Tibial nerve (tissue), 4 donors: Measurements from ENCODE around the gene CAND1. TPM values are rescaled to one million over a fixed set of nuclear protein-coding genes. Genes with fewer than 3 reads are reported as not detected.

ENCODE experiments used
- DNase-seq, 2 donors: peaks; one replicate each; pipeline ENCODE4 v3.0.0-alpha.2; 2019; ENCODE audit warnings: low spot score in 2 of 2
- H3K27ac ChIP-seq, 4 donors: fragments of 200-600 bp; sonication (generic) in 3 of 4; one replicate each; pipeline ENCODE4 v1.5.1; 2017 to 2019; ENCODE audit warnings: mild to moderate bottlenecking in 1 of 4
- H3K27me3 ChIP-seq, 2 donors: fragments of 200-600 bp; sonication (generic) in 1 of 2; one replicate each; pipeline versions ENCODE4 v1.5.1 to v1.6.0; 2017 to 2019
- H3K36me3 ChIP-seq, 3 donors: fragments of 200-600 bp; sonication (generic); one replicate each; pipeline ENCODE4 v1.5.1; 2018 to 2019
- H3K4me1 ChIP-seq, 4 donors: fragments of 200-600 bp; sonication (generic) in 3 of 4; one replicate each; pipeline ENCODE4 v1.5.1; 2017 to 2019
- H3K4me3 ChIP-seq, 4 donors: fragments of 200-600 bp; sonication (generic) in 3 of 4; one replicate each; pipeline ENCODE4 v1.5.1; 2017 to 2019; ENCODE audit warnings: mild to moderate bottlenecking in 1 of 4, moderate library complexity in 1 of 4
- H3K9me3 ChIP-seq, 4 donors: fragments of 200-600 bp; sonication (generic) in 3 of 4; one replicate each; pipeline ENCODE4 v1.5.1; 2017 to 2019
- EP300 ChIP-seq, 2 donors: sonication (generic); formaldehyde crosslinking; IDR thresholded peaks; one replicate each; pipeline ENCODE4 v1.6.1; 2017; ENCODE audit warnings: antibody characterized with exemption in 2 of 2, mild to moderate bottlenecking in 1 of 2
- POLR2A ChIP-seq, 2 donors: fragments of 450-650 bp; IDR thresholded peaks; one replicate each; pipeline ENCODE4 v1.6.1; 2017; ENCODE audit warnings: antibody characterized with exemption in 2 of 2, mild to moderate bottlenecking in 2 of 2, moderate library complexity in 2 of 2
- WGBS, 2 donors: methylation state at CpG; one replicate each; pipeline ENCODE4 v1.1.5; 2018; 5-methylcytosine and 5-hydroxymethylcytosine counted together
- total RNA-seq, 4 donors: library from RNA; depleted of rRNA; stranded (reverse); fragments of >200 nt; gene quantifications; one replicate each; pipeline ENCODE4 v1.1.0, GENCODE V29; 2016
- TF ChIP-seq, protein P1 (sequence below), 5 experiments: fragments of 200-600 bp in 3 of 5; fragments of 450-650 bp in 2 of 5; sonication (generic) in 3 of 5; IDR thresholded peaks; one replicate each; pipeline ENCODE4 v1.5.1; 2016 to 2019; ENCODE audit warnings: antibody characterized with exemption in 5 of 5, mild to moderate bottlenecking in 3 of 5, moderate library complexity in 2 of 5

CAND1 gene
- total RNA-seq, 4 donors from 2014 or later = 67.2 to 105 (median 72.9) TPM

DNA sequence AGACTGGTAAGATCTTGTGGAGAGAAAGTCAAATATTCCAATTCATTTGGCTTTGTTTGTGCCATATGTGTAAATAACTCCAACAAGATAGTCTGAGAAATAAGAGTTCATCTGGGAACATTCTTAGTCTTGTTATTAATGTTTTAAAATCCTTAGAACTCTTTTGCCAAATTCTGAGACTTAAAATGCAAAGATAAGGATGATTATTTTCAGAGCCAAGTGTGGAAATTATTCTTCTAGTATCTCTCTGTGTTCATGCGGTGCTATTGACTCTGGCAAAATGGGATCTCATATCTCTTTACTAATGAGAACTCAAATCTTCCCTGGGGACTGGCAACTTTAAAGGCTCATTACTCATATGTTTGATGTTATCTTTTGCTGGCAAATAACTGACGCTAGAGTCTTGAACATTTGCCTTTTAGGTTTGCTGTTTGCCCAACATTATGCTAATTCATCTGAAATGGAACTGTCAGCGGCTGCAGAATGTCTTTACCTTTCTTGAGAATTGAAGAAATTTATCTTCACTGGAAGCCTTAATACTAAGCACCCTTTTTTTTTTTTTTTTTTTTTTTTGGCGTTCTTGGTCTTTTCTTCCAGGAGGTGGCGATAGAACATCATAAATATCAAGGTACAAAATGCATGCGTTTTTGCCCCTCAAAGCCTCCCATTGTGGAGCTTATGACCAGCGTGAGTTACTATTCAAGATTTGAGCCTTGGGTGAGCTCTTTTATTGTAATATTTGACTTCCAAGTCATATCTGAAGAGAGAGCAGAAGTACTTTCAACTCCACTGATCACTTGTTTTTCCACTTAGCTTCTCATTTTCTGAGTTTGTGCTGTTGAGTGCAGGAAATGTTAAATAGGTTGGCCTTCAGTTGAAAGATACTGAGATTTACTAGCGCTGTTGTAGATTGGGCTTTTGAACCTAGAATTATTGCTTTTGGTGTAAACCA is 86.5 kb downstream of the CAND1 start:
- Histone ChIP-seq H3K27me3 (no peaks in the 10 kb centered on the region), H3K36me3 (no peaks in the 10 kb centered on the region), H3K27ac (peak overlapping the region in 1 of 4 donors; percentile 61), H3K4me1 (peaks cover 0 to 41% (median 9%) of the 10 kb centered on the region in 4 donors), H3K4me3 (no peak overlapping the region), H3K9me3 (no peaks in the 10 kb centered on the region)
- TF ChIP-seq, protein P1, sequence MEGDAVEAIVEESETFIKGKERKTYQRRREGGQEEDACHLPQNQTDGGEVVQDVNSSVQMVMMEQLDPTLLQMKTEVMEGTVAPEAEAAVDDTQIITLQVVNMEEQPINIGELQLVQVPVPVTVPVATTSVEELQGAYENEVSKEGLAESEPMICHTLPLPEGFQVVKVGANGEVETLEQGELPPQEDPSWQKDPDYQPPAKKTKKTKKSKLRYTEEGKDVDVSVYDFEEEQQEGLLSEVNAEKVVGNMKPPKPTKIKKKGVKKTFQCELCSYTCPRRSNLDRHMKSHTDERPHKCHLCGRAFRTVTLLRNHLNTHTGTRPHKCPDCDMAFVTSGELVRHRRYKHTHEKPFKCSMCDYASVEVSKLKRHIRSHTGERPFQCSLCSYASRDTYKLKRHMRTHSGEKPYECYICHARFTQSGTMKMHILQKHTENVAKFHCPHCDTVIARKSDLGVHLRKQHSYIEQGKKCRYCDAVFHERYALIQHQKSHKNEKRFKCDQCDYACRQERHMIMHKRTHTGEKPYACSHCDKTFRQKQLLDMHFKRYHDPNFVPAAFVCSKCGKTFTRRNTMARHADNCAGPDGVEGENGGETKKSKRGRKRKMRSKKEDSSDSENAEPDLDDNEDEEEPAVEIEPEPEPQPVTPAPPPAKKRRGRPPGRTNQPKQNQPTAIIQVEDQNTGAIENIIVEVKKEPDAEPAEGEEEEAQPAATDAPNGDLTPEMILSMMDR (IDR thresholded peaks at IDR 0.05) = peak in 4 of 5 experiments; percentile 40 to 62 (median 48)
- TF ChIP-seq POLR2A (IDR thresholded peaks at IDR 0.05) (no peak), EP300 (IDR thresholded peaks at IDR 0.05) (no peak)
- no peak for DNase-seq
- 13 to 15% methylated on average over 8 of the region's 8 CpGs for WGBS, 2 donors

DNA sequence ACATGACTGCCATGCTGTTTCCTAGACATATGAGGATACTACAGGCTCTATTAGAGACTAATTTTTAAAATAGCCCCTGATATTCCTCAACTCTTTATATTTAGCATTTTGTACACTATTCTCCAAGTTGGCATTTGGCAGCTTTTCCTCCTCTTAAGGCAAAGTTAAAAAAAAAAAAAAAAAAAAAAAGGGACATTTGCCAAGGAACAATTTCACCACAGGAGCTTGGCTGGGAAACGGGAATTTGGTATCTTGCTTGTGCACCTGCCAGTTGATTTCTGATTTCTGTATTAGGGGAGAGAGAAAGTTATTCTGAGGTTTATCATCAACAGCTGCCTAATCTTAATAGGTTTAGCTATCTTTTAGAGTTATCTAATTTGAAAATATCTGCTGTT is 87.2 kb downstream of the CAND1 start:
- TF ChIP-seq, protein P1 (IDR thresholded peaks at IDR 0.05) = no peak
- Histone ChIP-seq H3K27ac (no peak overlapping the region), H3K9me3 (no peaks in the 10 kb centered on the region), H3K27me3 (no peaks in the 10 kb centered on the region), H3K4me1 (peaks cover 0 to 41% (median 9%) of the 10 kb centered on the region in 4 donors), H3K36me3 (no peaks in the 10 kb centered on the region), H3K4me3 (no peak overlapping the region)
- WGBS, 2 donors = 26 to 31% methylated on average over 1 of the region's 1 CpG
- DNase-seq = no peak

DNA sequence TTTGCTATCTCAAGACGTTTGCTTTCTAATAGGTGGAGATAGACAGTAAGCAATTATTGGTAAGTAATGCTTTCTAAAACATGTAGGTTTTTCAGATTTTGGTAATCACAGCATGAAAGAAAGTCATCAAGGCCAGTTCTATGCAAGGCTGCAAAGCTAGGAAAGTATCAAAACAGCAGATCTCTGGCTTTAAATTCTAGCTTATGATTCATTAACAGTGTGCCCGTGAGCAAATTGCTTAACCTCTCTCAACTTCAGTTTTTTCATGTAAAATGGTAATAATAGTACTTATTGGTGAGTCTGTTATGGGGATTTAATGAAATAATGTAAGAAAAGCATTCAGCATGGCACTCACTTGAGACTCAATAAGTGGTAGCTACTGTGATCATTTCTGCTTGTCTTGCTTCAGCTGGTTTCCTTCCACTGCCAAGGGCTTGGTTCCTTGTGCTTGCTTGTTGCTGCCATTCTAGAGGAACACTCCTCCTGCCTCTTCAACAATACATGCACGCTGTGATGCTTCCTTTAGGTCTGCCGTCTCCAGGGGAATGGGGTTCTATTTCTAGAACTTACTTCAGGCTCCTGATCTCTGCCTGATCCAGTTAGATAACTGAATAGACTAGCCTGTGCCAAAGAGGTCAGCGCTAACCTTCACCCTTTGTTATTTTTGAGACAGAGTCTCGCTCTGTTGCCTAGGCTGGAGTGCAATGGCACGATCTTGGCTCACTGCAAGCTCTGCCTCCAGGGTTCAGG is 88.4 kb downstream of the CAND1 start:
- 84% methylated on average over 7 of the region's 7 CpGs for WGBS, 2 donors

DNA sequence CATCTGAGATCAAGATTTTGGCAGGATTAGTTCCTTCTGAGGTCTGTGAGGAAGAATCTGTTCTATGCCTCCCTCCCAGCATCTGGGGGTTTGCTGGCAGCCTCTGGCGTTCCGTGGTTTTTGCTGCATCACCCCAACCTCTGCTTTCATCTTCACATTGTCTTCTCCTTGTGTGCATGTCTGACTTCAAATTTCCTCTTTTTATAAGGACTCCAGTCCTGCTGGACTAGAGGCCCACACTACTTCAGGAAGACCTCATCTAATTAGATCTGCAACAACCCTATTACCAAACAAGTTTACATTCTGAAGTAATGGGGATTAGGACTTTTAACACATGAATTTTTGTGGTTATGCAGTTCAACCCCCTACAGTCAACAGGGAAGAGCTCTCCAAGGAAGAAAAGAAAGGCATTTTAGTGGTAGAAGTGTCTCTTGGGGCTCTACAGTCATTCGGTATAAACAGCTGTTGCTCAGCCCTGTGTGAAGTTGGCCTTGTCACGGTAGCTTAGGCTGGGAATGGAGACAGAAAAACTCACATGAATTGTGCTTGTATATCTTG is 89.7 kb downstream of the CAND1 start:
- Histone ChIP-seq H3K4me1 (peaks cover 0 to 41% (median 9%) of the 10 kb centered on the region in 4 donors), H3K27ac (peak overlapping the region in 1 of 4 donors; percentile 8), H3K9me3 (no peaks in the 10 kb centered on the region), H3K36me3 (no peaks in the 10 kb centered on the region), H3K27me3 (no peaks in the 10 kb centered on the region), H3K4me3 (no peak overlapping the region)
- DNase-seq = no peak
- TF ChIP-seq POLR2A (IDR thresholded peaks at IDR 0.05) = no peak
- TF ChIP-seq, protein P1 (IDR thresholded peaks at IDR 0.05) = no peak
- no peak for TF ChIP-seq EP300 (IDR thresholded peaks at IDR 0.05)
- 36 to 52% methylated on average over 4 of the region's 4 CpGs for WGBS, 2 donors

More for the DNA sequence above, 88.4 kb downstream of the CAND1 start:
- Histone ChIP-seq H3K4me3 (no peak overlapping the region), H3K4me1 (peaks cover 0 to 41% (median 9%) of the 10 kb centered on the region in 4 donors), H3K27me3 (no peaks in the 10 kb centered on the region), H3K36me3 (no peaks in the 10 kb centered on the region), H3K27ac (no peak overlapping the region), H3K9me3 (no peaks in the 10 kb centered on the region)
- no peak for TF ChIP-seq POLR2A (IDR thresholded peaks at IDR 0.05)
- TF ChIP-seq, protein P1 (IDR thresholded peaks at IDR 0.05) = no peak
- no peak for DNase-seq
